ENCODE results near the gene KRT84. TPM values are rescaled to one million over a fixed set of nuclear protein-coding genes. Genes with fewer than 3 reads are reported as not detected.

Gene KRT84
- total RNA-seq, 1 experiment from 2014 or later = not detected

- TF ChIP-seq, protein P1, sequence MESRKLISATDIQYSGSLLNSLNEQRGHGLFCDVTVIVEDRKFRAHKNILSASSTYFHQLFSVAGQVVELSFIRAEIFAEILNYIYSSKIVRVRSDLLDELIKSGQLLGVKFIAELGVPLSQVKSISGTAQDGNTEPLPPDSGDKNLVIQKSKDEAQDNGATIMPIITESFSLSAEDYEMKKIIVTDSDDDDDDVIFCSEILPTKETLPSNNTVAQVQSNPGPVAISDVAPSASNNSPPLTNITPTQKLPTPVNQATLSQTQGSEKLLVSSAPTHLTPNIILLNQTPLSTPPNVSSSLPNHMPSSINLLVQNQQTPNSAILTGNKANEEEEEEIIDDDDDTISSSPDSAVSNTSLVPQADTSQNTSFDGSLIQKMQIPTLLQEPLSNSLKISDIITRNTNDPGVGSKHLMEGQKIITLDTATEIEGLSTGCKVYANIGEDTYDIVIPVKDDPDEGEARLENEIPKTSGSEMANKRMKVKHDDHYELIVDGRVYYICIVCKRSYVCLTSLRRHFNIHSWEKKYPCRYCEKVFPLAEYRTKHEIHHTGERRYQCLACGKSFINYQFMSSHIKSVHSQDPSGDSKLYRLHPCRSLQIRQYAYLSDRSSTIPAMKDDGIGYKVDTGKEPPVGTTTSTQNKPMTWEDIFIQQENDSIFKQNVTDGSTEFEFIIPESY (IDR thresholded peaks at IDR 0.05; ENCODE audit: extremely low read depth, insufficient replicate concordance, low read length) = no peak
- TF ChIP-seq EZH2 (IDR thresholded peaks at IDR 0.05) (no peak), REST (IDR thresholded peaks at IDR 0.05; ENCODE audit: low read depth) (no peak), EZH2phosphoT487 (IDR thresholded peaks at IDR 0.05; ENCODE audit: borderline replicate concordance) (no peak), SIN3A (IDR thresholded peaks at IDR 0.05; ENCODE audit: low read depth) (no peak)
- Histone ChIP-seq H3K4me1 (ENCODE audit: control insufficient read depth in 1 of 2, insufficient read depth in 2 of 2, low read length in 2 of 2) (peaks cover 0 to 13% of the 10 kb centered on the region in 2 experiments; a peak in 2 of 4 replicates), H3K27me3 (ENCODE audit: insufficient read depth, low read length) (no peaks in the 10 kb centered on the region), H2AFZ (ENCODE audit: low read depth, low read length, poor library complexity, severe bottlenecking) (no peak overlapping the region), H3K4me2 (ENCODE audit: low read length) (no peak overlapping the region), H3K27ac (ENCODE audit: low read depth, low read length) (no peak overlapping the region), H4K20me1 (ENCODE audit: insufficient read depth) (no peaks in the 10 kb centered on the region), H3K9ac (ENCODE audit: low read length) (no peak overlapping the region), H3K79me2 (ENCODE audit: insufficient read depth, low read length) (no peaks in the 10 kb centered on the region), H3K4me3 (replicated peaks in 1 of 2; ENCODE audit: low read depth in 1 of 2, low read length in 2 of 2) (no peak overlapping the region), H3K9me2 (ENCODE audit: insufficient read depth) (no peaks in the 10 kb centered on the region), H3K36me3 (ENCODE audit: control insufficient read depth in 1 of 2, insufficient read depth in 2 of 2, low read length in 2 of 2) (no peaks in the 10 kb centered on the region), H3K9me3 (ENCODE audit: control insufficient read depth in 1 of 2, insufficient read depth in 1 of 2, low read depth in 1 of 2, low read length in 2 of 2) (no peaks in the 10 kb centered on the region)
- no TSS peak for BruUV-seq (replicated peaks)
- ATAC-seq = no peak
- no peak for DNase-seq (ENCODE audit: low read depth, low spot score)
- ChIA-PET RAD21 (ENCODE audit: low non-redundant PET in 1 of 2, low total read pairs in 2 of 2, uncharacterized antibody in 2 of 2, unreplicated experiment in 2 of 2) (no interaction called here), POLR2A (no interaction called here), CTCF (no interaction called here)
- intact Hi-C loops (cut with micrococcal nuclease) = no loop called here
These were observed 51.3 kb downstream of the KRT84 start for GRCh38 chr12:52334185-52334584.

Measured in HCT116 (cell line).